PFSK-1 (cell line): ENCODE results near the gene RPS19BP1.

Experiments used
- FOXP2 ChIP-seq: optimal IDR thresholded peaks from 2 replicates; pipeline ENCODE3; 2011; ENCODE audit warnings: borderline replicate concordance, control low read depth, inconsistent platforms; ENCODE audit not compliant: insufficient read depth; ENCODE audit errors: extremely low read length, extremely low read depth
- POLR2AphosphoS5 ChIP-seq: IDR thresholded peaks from 2 replicates; pipeline ENCODE4 v1.6.1; 2012; ENCODE audit warnings: low read depth, mild to moderate bottlenecking, control low read depth, low read length, moderate library complexity
- SIN3A ChIP-seq: IDR thresholded peaks from 2 replicates; pipeline ENCODE4 v1.6.1; 2012; ENCODE audit warnings: mild to moderate bottlenecking, low read length, moderate library complexity, borderline replicate concordance; ENCODE audit not compliant: insufficient read depth
- TAF1 ChIP-seq: IDR thresholded peaks from 2 replicates; pipeline ENCODE4 v1.6.1; 2012; ENCODE audit warnings: low read length, control low read depth, borderline replicate concordance; ENCODE audit not compliant: insufficient read depth
- TF ChIP-seq, protein P1 (sequence below), 2 experiments: IDR thresholded peaks; 2 replicates each; pipeline versions ENCODE4 v1.6.1 to v1.8.0; 2011 to 2012; ENCODE audit warnings: low read depth in 2 of 2, low read length in 2 of 2, control low read depth in 1 of 2, inconsistent platforms in 1 of 2, mild to moderate bottlenecking in 1 of 2, moderate library complexity in 1 of 2; ENCODE audit not compliant: insufficient read depth in 1 of 2

Gene RPS19BP1

DNA sequence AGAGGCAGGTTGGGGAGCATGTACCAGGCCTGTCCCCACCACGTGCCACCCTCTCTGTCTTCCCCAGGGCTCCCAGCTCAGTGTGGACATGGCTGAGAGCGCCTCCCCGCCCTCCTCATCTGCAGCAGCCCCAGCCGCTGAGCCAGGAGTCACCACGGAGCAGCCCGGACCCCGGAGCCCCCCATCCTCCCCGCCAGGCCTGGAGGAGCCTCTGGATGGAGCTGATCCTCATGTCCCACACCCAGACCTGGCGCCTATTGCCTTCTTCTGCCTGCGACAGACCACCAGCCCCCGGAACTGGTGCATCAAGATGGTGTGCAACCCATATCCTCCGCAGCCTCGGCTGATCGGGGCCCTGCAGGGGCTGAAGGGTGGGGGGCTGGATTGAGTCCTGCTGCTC lies 38.1 kb upstream of the RPS19BP1 start, which contains the start of gene CACNA1I:
Gene CACNA1I (plus strand): TSS at position 89 of the 400 bp plus-strand sequence. CDS start 0 bp downstream, at position 89.
- TF ChIP-seq FOXP2 = no peak
- TF ChIP-seq, protein P1, sequence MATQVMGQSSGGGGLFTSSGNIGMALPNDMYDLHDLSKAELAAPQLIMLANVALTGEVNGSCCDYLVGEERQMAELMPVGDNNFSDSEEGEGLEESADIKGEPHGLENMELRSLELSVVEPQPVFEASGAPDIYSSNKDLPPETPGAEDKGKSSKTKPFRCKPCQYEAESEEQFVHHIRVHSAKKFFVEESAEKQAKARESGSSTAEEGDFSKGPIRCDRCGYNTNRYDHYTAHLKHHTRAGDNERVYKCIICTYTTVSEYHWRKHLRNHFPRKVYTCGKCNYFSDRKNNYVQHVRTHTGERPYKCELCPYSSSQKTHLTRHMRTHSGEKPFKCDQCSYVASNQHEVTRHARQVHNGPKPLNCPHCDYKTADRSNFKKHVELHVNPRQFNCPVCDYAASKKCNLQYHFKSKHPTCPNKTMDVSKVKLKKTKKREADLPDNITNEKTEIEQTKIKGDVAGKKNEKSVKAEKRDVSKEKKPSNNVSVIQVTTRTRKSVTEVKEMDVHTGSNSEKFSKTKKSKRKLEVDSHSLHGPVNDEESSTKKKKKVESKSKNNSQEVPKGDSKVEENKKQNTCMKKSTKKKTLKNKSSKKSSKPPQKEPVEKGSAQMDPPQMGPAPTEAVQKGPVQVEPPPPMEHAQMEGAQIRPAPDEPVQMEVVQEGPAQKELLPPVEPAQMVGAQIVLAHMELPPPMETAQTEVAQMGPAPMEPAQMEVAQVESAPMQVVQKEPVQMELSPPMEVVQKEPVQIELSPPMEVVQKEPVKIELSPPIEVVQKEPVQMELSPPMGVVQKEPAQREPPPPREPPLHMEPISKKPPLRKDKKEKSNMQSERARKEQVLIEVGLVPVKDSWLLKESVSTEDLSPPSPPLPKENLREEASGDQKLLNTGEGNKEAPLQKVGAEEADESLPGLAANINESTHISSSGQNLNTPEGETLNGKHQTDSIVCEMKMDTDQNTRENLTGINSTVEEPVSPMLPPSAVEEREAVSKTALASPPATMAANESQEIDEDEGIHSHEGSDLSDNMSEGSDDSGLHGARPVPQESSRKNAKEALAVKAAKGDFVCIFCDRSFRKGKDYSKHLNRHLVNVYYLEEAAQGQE (IDR thresholded peaks at IDR 0.05; ENCODE audit: insufficient read depth in 1 of 2, low read depth in 2 of 2, low read length in 2 of 2) = no peak
- no peak for TF ChIP-seq POLR2AphosphoS5
- no peak for TF ChIP-seq SIN3A
- TF ChIP-seq TAF1 = no peak

DNA sequence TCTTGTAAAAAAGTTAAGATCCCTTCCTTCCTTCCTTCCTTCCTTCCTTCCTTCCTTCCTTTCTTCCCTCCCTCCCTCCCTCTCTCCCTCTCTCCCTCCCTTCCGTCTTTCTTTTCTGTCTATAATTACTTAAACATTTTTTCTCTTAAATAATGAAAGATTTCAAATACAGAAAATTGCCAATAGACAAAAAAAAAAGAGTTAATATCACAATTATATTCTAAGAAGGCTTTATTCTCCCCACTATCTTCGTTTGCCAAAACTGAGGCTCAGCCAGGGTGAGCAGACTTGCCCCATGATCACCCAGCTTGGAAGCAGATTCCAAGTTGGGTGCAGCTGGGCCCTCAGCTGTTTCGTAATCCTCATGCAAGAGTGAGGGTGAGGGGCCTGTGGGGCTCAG lies 37.7 kb upstream of the RPS19BP1 start:
- no peak for TF ChIP-seq TAF1
- TF ChIP-seq POLR2AphosphoS5 = no peak
- TF ChIP-seq FOXP2 = no peak
- TF ChIP-seq, protein P1 (IDR thresholded peaks at IDR 0.05; ENCODE audit: insufficient read depth in 1 of 2, low read depth in 2 of 2, low read length in 2 of 2) = no peak
- no peak for TF ChIP-seq SIN3A

GRCh38 chr22:39569066-39569465 lies 36.5 kb upstream of the RPS19BP1 start:
- TF ChIP-seq, protein P1 (IDR thresholded peaks at IDR 0.05; ENCODE audit: insufficient read depth in 1 of 2, low read depth in 2 of 2, low read length in 2 of 2) = no peak
- TF ChIP-seq SIN3A (no peak), POLR2AphosphoS5 (no peak), TAF1 (no peak), FOXP2 (no peak)

DNA sequence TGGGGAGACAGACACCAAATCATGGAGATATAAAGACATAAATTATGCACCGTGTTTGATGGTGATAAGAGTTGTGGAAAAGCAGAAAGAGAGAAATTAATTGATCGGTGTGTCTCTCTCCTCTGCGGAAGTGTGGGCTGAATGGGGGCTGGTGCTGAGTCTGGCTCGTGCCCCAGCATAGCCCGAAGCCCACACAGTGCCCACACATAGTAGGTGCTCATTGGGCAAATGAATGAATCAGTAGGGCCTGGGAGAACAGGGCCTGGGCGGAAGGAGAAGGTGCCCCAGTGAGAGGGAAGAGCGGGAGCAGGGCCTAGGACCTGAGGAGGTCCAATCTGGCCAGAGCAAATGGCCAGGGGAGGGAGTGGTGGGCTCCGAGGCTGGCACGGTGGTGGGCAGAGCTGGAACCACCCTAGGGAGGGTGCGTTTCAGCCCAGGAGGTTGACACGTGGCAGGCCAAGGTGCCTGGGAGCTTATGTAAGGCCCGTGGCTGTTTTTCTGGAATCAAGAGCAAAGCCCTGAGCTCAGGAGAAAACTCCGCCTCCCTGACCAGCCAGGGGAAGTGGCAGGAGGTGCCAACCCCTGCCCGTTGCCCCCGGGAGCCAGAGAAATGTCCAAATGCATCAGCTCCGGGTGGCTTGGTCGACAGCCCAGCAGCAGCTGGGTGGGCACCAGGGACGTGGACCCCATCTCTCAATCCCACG lies 35.9 kb upstream of the RPS19BP1 start:
- no peak for TF ChIP-seq TAF1
- TF ChIP-seq SIN3A = no peak
- TF ChIP-seq, protein P1 (IDR thresholded peaks at IDR 0.05; ENCODE audit: insufficient read depth in 1 of 2, low read depth in 2 of 2, low read length in 2 of 2) = no peak

DNA sequence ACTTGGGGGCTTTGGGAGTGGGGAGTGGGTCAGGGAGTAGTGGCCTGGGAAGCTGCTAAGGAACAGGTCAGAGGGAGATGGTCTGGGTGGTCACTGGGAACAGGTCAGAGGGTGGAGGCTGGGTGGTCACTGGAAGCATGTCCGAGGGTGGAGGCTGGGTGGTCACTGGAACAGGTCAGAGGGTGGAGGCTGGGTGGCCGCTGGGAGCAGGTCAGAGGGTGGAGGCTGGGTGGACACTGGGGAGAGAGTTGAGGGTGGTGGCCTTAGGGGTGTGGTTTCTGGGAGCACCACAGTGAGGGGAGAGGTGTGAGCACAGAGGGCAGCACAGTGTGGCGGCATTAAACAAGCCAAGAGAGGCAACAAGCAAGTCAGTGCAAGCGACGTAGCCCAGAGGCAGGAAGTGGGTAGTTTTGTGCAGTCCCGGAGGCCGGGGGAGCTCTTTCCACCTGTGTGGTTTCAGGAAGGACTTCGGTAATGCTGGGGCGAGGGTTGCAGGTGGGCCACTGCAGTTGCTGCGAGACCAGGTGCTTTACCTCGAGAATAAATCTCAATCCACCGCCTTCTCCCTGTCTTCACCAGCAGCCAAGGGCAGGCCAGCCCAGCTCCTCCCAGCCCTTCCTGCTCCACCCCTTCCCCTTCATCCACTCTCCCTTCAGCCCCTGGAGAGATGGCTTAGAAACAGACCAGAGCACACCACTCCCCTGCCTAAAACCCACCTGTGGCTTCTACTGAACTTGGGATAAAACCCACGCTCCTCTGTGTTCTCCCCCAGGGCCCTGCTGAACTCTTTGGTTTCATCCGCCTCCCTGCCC lies 34.8 kb upstream of the RPS19BP1 start:
- TF ChIP-seq FOXP2 (no peak), TAF1 (no peak), POLR2AphosphoS5 (no peak), SIN3A (no peak)
- TF ChIP-seq, protein P1 (IDR thresholded peaks at IDR 0.05; ENCODE audit: insufficient read depth in 1 of 2, low read depth in 2 of 2, low read length in 2 of 2) = no peak
